Ovary (tissue), 9 donors: ENCODE data around the gene ZBTB7A. TPM values are rescaled to one million over a fixed set of nuclear protein-coding genes. Genes with fewer than 3 reads are reported as not detected.
A peak's percentile ranks its signal among the peaks of the same experiment; 100 is the strongest.

Source experiments
- DNase-seq, 5 donors: peaks; one replicate each; pipeline ENCODE4 v3.0.0-alpha.2; 2019 to 2020
- H3K27ac ChIP-seq, 2 donors: fragments of 200-600 bp; one replicate each; pipeline versions ENCODE4 v1.5.1 to v1.8.0; 2019 to 2022
- H3K27me3 ChIP-seq: fragments of 200-600 bp; one replicate; pipeline ENCODE4 v1.8.0; 2022
- H3K36me3 ChIP-seq: fragments of 200-600 bp; sonication (generic); one replicate; pipeline ENCODE4 v1.5.1; 2019
- H3K4me1 ChIP-seq: one replicate; pipeline ENCODE4 v1.8.1; 2013; ENCODE audit warnings: mild to moderate bottlenecking, moderate library complexity; ENCODE audit not compliant: insufficient read depth
- H3K4me3 ChIP-seq: fragments of 200-600 bp; sonication (generic); one replicate; pipeline ENCODE4 v1.5.1; 2017
- H3K9me3 ChIP-seq, 2 donors: fragments of 200-600 bp in 1 of 2; sonication (generic) in 1 of 2; one replicate each; pipeline versions ENCODE4 v1.5.1 to v1.8.1; 2013 to 2019; ENCODE audit warnings: mild to moderate bottlenecking in 1 of 2, moderate library complexity in 1 of 2
- CTCF ChIP-seq, 3 donors: fragments of 450-650 bp in 2 of 3; fragments of 200-600 bp in 1 of 3; IDR thresholded peaks; one replicate each; pipeline versions ENCODE4 v1.5.1 to v1.8.0; 2016 to 2022; ENCODE audit warnings: antibody characterized with exemption in 3 of 3, mild to moderate bottlenecking in 1 of 3
- EP300 ChIP-seq: sonication (generic); formaldehyde crosslinking; IDR thresholded peaks from one replicate; pipeline ENCODE4 v1.6.1; 2017; ENCODE audit warnings: antibody characterized with exemption
- POLR2A ChIP-seq: fragments of 450-650 bp; IDR thresholded peaks from one replicate; pipeline ENCODE4 v1.6.1; 2017; ENCODE audit warnings: antibody characterized with exemption, mild to moderate bottlenecking, moderate library complexity
- WGBS, 3 donors: extraction: QIAGEN DNeasy Blood & Tissue Kit in 1 of 3; methylation state at CpG; one replicate each; pipeline versions ENCODE4 v1.1.5 to v1.1.7; 2013 to 2017; 5-methylcytosine and 5-hydroxymethylcytosine counted together
- intact Hi-C, 4 donors: fragments of 100-400 bp; cut with DNase I; formaldehyde crosslinking; loops; one replicate each; pipeline versions ENCODE4 v1.11.0 to v1.15.1; 2022 to 2023
- polyA plus RNA-seq, 2 donors: library from polyadenylated mRNA; stranded (reverse); fragments of 200-250 nt in 1 of 2; fragments of 350-450 nt in 1 of 2; fragmentation: Illumina TruSeq in 1 of 2; extraction: RNeasy Lipid Tissue Mini Kit (QIAGEN cat#74804) in 1 of 2; gene quantifications; one replicate each; pipeline ENCODE4 v1.2.3, GENCODE V29; 2013 to 2014
- total RNA-seq, 7 donors: library from RNA; depleted of rRNA in 2 of 7; stranded (reverse); fragments of >200 nt in 2 of 7; fragmentation: NEBNext Ultra II Directional in 3 of 7; extraction: Animal tissue kit (Norgen Biotek cat#: 25700) in 3 of 7; gene quantifications; one replicate each; pipeline versions ENCODE4 v1.1.0 to v1.2.4, GENCODE V29; 2016 to 2023
- donor health status: DM: no; HTN: no; CAD: no; lungs with moderate emphysema.
- donor health status: DM: no; HTN: no; CAD: no.
- donor health status: Bipolar disorder and iron deficiency.
- donor health status: DM: yes; HTN: yes; CAD: no.
- donor health status: DM: no; HTN: no; CAD: no.
- donor health status: DM: yes; HTN: yes; CAD: no.

Gene ZBTB7A
- total and polyA plus RNA-seq, 9 donors: 9.1 to 56.4 (median 38.5) TPM

- Histone ChIP-seq H3K36me3 (no peaks in the 10 kb centered on the region), H3K9me3 (no peaks in the 10 kb centered on the region), H3K4me3 (no peak overlapping the region), H3K27ac (no peak overlapping the region), H3K27me3 (no peaks in the 10 kb centered on the region), H3K4me1 (peaks cover 7% of the 10 kb centered on the region)
- intact Hi-C loops: no loop called here
- no peak for DNase-seq
- TF ChIP-seq CTCF (IDR thresholded peaks at IDR 0.05) (no peak), EP300 (no peak), POLR2A (no peak)
- 82 to 85% (median 83%) methylated on average over 9 to 14 of the region's 14 CpGs for WGBS, 3 donors
These were observed 24.5 kb downstream of the ZBTB7A start for GRCh38 chr19:4042064-4042730.

- no peaks in the 10 kb centered on the region for H3K36me3 ChIP-seq
- H3K9me3 ChIP-seq: no peaks in the 10 kb centered on the region
- peak overlapping the region; percentile 19 to 21 for H3K27ac ChIP-seq
- intact Hi-C loops: no loop called here
- TF ChIP-seq CTCF (IDR thresholded peaks at IDR 0.05) (no peak), EP300 (no peak), POLR2A (no peak)
- DNase-seq: no peak
- no peaks in the 10 kb centered on the region for H3K27me3 ChIP-seq
- 44 to 82% (median 62%) methylated on average over 39 to 40 of the region's 40 CpGs for WGBS, 3 donors
- no peak overlapping the region for H3K4me3 ChIP-seq
- peaks cover 7% of the 10 kb centered on the region for H3K4me1 ChIP-seq
These were observed 27.9 kb downstream of the ZBTB7A start for GRCh38 chr19:4038661-4039423.

GRCh38 chr19:4038057-4038456 is 28.6 kb downstream of the ZBTB7A start:
- Histone ChIP-seq H3K9me3 (no peaks in the 10 kb centered on the region), H3K27ac (no peak overlapping the region), H3K36me3 (no peaks in the 10 kb centered on the region), H3K27me3 (no peaks in the 10 kb centered on the region), H3K4me1 (peaks cover 7% of the 10 kb centered on the region), H3K4me3 (no peak overlapping the region)
- DNase-seq: peak in 1 of 5 donors; percentile 26
- intact Hi-C loops: no loop called here
- WGBS, 3 donors: 32 to 65% (median 38%) methylated on average over 33 of the region's 33 CpGs
- TF ChIP-seq CTCF (IDR thresholded peaks at IDR 0.05): no peak
- no peak for TF ChIP-seq POLR2A
- no peak for TF ChIP-seq EP300

- TF ChIP-seq EP300 (no peak), CTCF (IDR thresholded peaks at IDR 0.05) (no peak), POLR2A (no peak)
- DNase-seq: peak in 1 of 5 donors; percentile 26
- no peaks in the 10 kb centered on the region for H3K27me3 ChIP-seq
- H3K27ac ChIP-seq: no peak overlapping the region
- no peaks in the 10 kb centered on the region for H3K36me3 ChIP-seq
- no peaks in the 10 kb centered on the region for H3K9me3 ChIP-seq
- H3K4me1 ChIP-seq: peaks cover 7% of the 10 kb centered on the region
- intact Hi-C loops: no loop called here
- 68 to 84% (median 84%) methylated on average over 50 to 54 of the region's 54 CpGs for WGBS, 3 donors
- no peak overlapping the region for H3K4me3 ChIP-seq
These were observed 29.3 kb downstream of the ZBTB7A start for GRCh38 chr19:4037301-4037949.
